ENCODE data around the gene PPIA.
A peak's percentile ranks its signal among the peaks of the same experiment; 100 is the strongest.
"Not testable (repeated sequence)": the region's sequence is repeated elsewhere in the genome, so short reads cannot be mapped to it uniquely, and the experiment has no call there.

PPIA gene

DNA sequence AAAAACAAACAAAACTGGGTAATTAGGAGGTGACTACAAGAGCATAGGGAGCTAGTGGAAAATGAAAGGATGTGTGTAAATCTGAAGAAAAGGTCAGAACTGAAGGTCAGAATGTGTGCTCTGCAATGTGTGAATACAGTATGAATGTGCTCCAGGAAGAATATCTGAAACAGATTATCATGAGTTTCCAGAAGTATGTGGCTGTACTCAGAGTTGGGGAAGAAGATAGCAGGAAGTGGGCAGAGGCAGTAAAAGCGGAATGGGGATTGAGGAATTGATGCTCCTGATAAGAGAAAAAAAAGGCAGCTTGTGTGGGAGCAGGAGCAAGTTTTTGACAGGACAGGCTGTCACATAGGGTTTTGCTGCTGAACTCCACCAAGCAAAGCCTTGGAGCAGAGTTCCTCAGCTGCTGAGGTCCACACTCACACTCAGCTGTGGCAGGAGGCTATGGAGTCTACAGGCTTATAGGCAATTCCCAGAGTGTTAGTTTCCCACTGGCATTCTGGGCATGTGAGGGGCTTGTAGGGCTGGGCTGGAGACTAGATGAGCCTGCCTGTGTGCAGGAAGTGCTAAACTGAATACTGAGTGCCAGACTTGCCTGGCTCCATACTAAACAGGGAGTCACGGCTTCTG is 28.5 kb downstream of the PPIA start:
- TF ChIP-seq, protein P1, sequence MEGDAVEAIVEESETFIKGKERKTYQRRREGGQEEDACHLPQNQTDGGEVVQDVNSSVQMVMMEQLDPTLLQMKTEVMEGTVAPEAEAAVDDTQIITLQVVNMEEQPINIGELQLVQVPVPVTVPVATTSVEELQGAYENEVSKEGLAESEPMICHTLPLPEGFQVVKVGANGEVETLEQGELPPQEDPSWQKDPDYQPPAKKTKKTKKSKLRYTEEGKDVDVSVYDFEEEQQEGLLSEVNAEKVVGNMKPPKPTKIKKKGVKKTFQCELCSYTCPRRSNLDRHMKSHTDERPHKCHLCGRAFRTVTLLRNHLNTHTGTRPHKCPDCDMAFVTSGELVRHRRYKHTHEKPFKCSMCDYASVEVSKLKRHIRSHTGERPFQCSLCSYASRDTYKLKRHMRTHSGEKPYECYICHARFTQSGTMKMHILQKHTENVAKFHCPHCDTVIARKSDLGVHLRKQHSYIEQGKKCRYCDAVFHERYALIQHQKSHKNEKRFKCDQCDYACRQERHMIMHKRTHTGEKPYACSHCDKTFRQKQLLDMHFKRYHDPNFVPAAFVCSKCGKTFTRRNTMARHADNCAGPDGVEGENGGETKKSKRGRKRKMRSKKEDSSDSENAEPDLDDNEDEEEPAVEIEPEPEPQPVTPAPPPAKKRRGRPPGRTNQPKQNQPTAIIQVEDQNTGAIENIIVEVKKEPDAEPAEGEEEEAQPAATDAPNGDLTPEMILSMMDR (IDR thresholded peaks at IDR 0.05; ENCODE audit: insufficient read depth, low read length, missing control alignments), result no peak
- CTCF ChIA-PET, result interaction anchor here (0.6 to 3.6 kb wide), 5 partner anchors 10 to 311 kb away, joined by 3 to 11 read pairs (median 3); no protein-coding TSS in a partner anchor
- no peak overlapping the region for H3K4me3 ChIP-seq (ENCODE audit: low read depth, low read length)
- DNase-seq (ENCODE audit: low read depth, low spot score), result no peak
- POLR2A ChIA-PET, result interaction anchor here (1.6 kb wide), 1 partner anchor 21 kb away, joined by 4 read pairs; no protein-coding TSS in a partner anchor

DNA sequence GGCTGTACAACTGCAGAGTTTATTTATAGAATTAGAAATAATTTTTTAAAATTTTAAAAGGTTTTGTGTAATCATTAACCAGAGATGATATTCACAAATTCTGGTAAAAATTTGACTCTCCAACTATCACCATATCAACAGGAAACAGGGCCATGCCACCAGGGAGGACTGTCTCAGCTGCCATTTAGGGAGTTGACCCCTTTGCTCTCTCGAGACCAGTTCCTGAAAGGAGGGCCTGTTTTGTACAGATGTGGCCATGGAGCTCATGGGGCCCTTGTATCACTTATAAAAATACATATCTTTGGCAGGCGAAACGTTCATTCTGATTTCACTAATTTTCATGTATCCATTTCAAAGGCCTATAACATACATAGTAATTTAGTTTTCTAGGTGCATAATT is 31.1 kb downstream of the PPIA start:
- no peak for DNase-seq (ENCODE audit: low read depth, low spot score)
- TF ChIP-seq, protein P1 (IDR thresholded peaks at IDR 0.05; ENCODE audit: insufficient read depth, low read length, missing control alignments), result no peak
- CTCF ChIA-PET, result interaction anchor here (1.1 to 1.6 kb wide), 3 partner anchors 17 to 243 kb away, joined by 3 to 7 read pairs (median 3); no protein-coding TSS in a partner anchor
- POLR2A ChIA-PET, result no interaction called here
- no peak overlapping the region for H3K4me3 ChIP-seq (ENCODE audit: low read depth, low read length)

DNA sequence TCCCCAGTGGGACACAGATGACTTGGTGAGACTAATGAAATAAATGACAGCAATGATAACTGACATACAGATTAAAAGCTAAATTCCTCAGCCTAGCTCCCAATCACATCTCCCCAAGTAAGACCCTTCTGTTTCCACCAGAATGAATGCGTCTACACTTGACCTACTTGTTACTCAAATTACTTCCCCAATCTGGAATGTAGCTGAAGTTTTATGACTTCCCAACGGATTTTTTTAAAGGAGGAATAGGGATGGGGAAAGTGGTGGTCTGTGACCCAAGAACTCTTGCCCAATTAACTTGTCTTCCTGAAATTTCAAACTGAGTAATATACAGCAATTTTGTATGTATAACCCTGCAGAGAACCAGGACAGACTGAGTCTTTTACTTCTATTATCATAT is 42.3 kb downstream of the PPIA start:
- no peak for DNase-seq (ENCODE audit: low read depth, low spot score)
- POLR2A ChIA-PET, result no interaction called here
- CTCF ChIA-PET, result interaction anchor here (1.1 to 1.5 kb wide), 3 partner anchors 8 to 11 kb away, joined by 4 to 5 read pairs (median 4); partner anchors contain the start of gene H2AZ2
- TF ChIP-seq, protein P1 (IDR thresholded peaks at IDR 0.05; ENCODE audit: insufficient read depth, low read length, missing control alignments), result no peak
- no peak overlapping the region for H3K4me3 ChIP-seq (ENCODE audit: low read depth, low read length)

GRCh38 chr7:44842675-44843074 is 46.2 kb downstream of the PPIA start:
- POLR2A ChIA-PET; H3K4me3 ChIP-seq (ENCODE audit: low read depth, low read length); DNase-seq (ENCODE audit: low read depth, low spot score): not testable (repeated sequence)
- CTCF ChIA-PET, result interaction anchor here (1.4 to 1.9 kb wide), 2 partner anchors 14 to 254 kb away, joined by 5 to 6 read pairs; no protein-coding TSS in a partner anchor

- CTCF ChIA-PET, result interaction anchor here (0.7 to 1.9 kb wide), 4 partner anchors 8 to 261 kb away, joined by 3 to 7 read pairs (median 4); no protein-coding TSS in a partner anchor
- H3K4me3 ChIP-seq (ENCODE audit: low read depth, low read length); POLR2A ChIA-PET; DNase-seq (ENCODE audit: low read depth, low spot score): not testable (repeated sequence)
These were observed 47.0 kb downstream of the PPIA start for GRCh38 chr7:44843440-44843839.

GRCh38 chr7:44845451-44845850 is 49.0 kb downstream of the PPIA start:
- H3K4me3 ChIP-seq (ENCODE audit: low read depth, low read length), result no peak overlapping the region
- CTCF ChIA-PET, result interaction anchor here (0.9 to 6.8 kb wide), 13 partner anchors 10 to 280 kb away, joined by 3 to 57 read pairs (median 7); partner anchors contain the start of gene TMED4
- POLR2A ChIA-PET, result no interaction called here
- TF ChIP-seq, protein P1 (IDR thresholded peaks at IDR 0.05; ENCODE audit: insufficient read depth, low read length, missing control alignments), result no peak
- no peak for DNase-seq (ENCODE audit: low read depth, low spot score)

DNA sequence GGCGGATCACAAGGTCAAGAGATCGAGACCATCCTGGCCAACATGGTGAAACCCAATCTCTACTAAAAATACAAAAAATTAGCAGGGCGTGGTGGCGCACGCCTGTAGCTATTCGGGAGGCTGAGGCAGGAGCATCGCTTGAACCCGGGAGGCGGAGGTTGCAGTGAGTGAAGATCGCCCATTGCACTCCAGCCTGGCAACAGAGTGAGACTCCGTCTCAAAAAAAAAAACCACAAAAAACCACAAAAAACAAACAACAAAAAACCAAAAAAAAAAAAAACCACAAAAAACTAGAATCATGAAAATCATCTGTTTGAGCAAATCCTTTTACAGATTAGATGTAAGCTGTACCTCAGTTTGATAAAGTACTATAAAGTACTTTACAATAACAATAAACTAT is 49.9 kb downstream of the PPIA start:
- DNase-seq (ENCODE audit: low read depth, low spot score), result not testable (repeated sequence)
- POLR2A ChIA-PET, result interaction anchor here (0.6 to 2.5 kb wide), 2 partner anchors 52 to 264 kb away, joined by 7 read pairs; partner anchors contain the start of gene TMED4
- peak overlapping the region; percentile 74 for H3K4me3 ChIP-seq (ENCODE audit: low read depth, low read length)
- CTCF ChIA-PET, result interaction anchor here (0.7 to 6.8 kb wide), 21 partner anchors 8 to 266 kb away, joined by 3 to 57 read pairs (median 5); partner anchors contain the start of gene TMED4

Measured in AG04449 (cell line).